Activated naive CD8-positive, alpha-beta T cell treated with anti-CD3 and anti-CD28 coated beads, Interleukin-2, amount 10 ng/mL, durations not matched to agents 7 days and 5 days (primary cell): ENCODE results near the gene BEND3. TPM values are rescaled to one million over a fixed set of nuclear protein-coding genes. Genes with fewer than 3 reads are reported as not detected.
"Not testable (repeated sequence)": the region's sequence is repeated elsewhere in the genome, so short reads cannot be mapped to it uniquely, and the experiment has no call there.

Experiments used
- ATAC-seq: fragments of 150-1000 bp; cut with Tn5 transposase; one replicate; pipeline ENCODE4 v1.10.0; 2021; ENCODE audit warnings: low read depth, moderate library complexity
- POLR2A ChIA-PET: fragments of 350-600 bp; sonication (Branson Sonifier 250); formaldehyde crosslinking; loops from one replicate; lab custom pipeline; 2021; ENCODE audit warnings: antibody characterized with exemption; lab: Charles Lee
- DNase-seq: peaks from one replicate; pipeline ENCODE4 v3.0.0; 2021
- H3K27ac Mint-ChIP-seq: one replicate; pipeline ENCODE4 v1.8.0; 2022; ENCODE audit warnings: mild to moderate bottlenecking, mixed read lengths
- H3K27me3 Mint-ChIP-seq: one replicate; pipeline ENCODE4 v1.8.0; 2022; ENCODE audit warnings: mild to moderate bottlenecking, moderate library complexity, mixed read lengths
- H3K36me3 Mint-ChIP-seq: one replicate; pipeline ENCODE4 v1.8.0; 2021; ENCODE audit warnings: mild to moderate bottlenecking, mixed read lengths
- H3K4me1 Mint-ChIP-seq: one replicate; pipeline ENCODE4 v1.8.0; 2021; ENCODE audit warnings: mixed read lengths
- H3K4me3 Mint-ChIP-seq: one replicate; pipeline ENCODE4 v1.8.0; 2022; ENCODE audit warnings: mild to moderate bottlenecking, moderate library complexity, mixed read lengths
- H3K9me3 Mint-ChIP-seq: one replicate; pipeline ENCODE4 v1.8.0; 2021; ENCODE audit warnings: mixed read lengths
- total RNA-seq, 2 experiments: library from RNA; stranded (reverse); gene quantifications; one replicate each; pipeline ENCODE4 v1.2.3, GENCODE V29; 2021

BEND3 gene
- 1 to 10 TPM; 2.2 to 2.4 TPM for total RNA-seq

DNA sequence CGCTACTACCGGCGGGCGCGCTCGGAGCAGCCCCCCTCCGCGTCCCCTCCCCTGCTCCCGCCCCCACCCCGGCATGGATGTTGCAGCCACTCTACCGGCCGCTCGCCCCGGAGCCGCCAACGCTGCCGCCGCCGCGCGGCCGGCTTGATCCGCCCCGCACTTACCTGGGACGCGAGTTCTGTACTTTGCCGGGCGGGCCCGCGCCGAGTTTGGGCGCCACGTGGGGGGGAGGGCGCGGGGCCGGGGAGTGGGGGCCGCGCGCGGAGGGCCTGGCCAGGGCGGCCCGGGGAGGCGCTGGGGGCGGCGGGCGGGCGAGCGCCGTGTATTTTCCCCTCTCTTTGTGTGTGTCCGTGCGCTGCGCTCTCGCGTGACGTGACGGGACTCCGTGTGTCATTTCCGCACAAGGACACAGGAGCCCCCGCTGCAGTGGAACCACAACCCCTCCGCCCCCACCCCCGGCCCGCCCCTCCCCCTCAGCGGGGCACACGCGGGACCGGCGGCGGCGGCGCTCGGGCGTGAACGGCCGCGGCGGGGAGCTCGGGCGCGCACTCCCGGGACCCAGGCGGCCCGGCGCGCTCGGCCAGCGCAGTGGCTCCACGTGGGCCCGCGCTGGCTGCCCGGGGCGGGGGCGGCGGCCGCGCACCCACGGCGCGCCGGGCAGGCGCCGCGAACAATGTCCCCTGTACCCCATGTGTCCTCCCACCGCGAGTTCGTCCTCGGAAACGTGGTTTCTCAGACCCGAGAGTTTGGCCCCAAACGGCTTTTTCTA lies at the start of gene BEND3:
Gene BEND3 (minus strand): TSS at position 590 of the 769 bp plus-strand sequence. CDS start 16,230 bp downstream, outside the sequence.
- Mint-ChIP-seq H3K4me1 (peaks cover 14% of the 10 kb centered on the region), H3K27me3 (peaks cover 23% of the 10 kb centered on the region), H3K27ac (peak within 1 kb of the TSS; percentile 54), H3K36me3 (peaks cover 1% of the 10 kb centered on the region), H3K4me3 (peak within 1 kb of the TSS; percentile 80), H3K9me3 (no peaks in the 10 kb centered on the region)
- POLR2A ChIA-PET, result interaction anchor here (1.1 to 1.5 kb wide), 3 partner anchors 10 to 543 kb away, joined by 3 to 8 read pairs (median 6); partner anchors contain the start of gene MTRES1
- peak; percentile 19 for ATAC-seq
- no peak for DNase-seq

DNA sequence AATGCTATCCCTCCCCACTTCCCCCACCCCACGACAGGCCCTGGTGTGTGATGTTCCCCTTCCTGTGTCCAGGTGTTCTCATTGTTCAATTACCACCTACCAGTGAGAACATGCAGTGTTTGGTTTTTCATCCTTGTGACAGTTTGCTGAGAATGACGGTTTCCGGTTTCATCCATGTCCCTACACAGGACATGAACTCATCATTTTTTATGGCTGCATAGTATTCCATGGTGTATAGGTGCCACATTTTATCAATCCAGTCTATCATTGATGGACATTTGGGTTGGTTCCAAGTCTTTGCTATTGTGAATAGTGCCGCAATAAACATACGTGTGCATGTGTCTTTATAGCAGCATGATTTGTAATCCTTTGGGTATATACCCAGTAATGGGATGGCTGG lies 49.0 kb upstream of the BEND3 start:
- H3K4me3 Mint-ChIP-seq, H3K36me3 Mint-ChIP-seq, H3K27me3 Mint-ChIP-seq, DNase-seq, POLR2A ChIA-PET, H3K4me1 Mint-ChIP-seq, H3K9me3 Mint-ChIP-seq, H3K27ac Mint-ChIP-seq, ATAC-seq: not testable (repeated sequence)

DNA sequence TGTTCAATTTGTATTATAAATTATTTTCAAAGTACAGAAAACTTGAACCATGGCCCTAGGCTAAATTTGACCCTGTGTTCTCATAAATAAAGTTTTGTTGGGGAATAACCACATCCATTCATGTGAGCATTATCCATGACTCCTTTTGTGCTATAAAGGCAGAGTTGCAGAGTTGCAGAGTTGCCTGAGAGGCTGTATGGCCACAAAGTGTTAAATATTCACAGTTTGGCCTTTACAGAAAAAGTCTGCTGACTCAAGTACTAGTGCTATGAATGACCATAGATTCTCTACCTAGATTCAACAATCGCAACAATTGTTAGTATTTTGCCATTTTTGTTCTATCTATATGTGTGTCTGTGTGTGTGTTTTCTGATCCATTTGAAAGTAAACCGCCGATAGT lies 46.2 kb upstream of the BEND3 start:
- Mint-ChIP-seq H3K36me3 (no peaks in the 10 kb centered on the region), H3K4me3 (no peak overlapping the region), H3K9me3 (no peaks in the 10 kb centered on the region), H3K27ac (no peak overlapping the region), H3K4me1 (no peaks in the 10 kb centered on the region), H3K27me3 (no peaks in the 10 kb centered on the region)
- POLR2A ChIA-PET, result no interaction called here
- DNase-seq, result no peak
- ATAC-seq, result no peak

DNA sequence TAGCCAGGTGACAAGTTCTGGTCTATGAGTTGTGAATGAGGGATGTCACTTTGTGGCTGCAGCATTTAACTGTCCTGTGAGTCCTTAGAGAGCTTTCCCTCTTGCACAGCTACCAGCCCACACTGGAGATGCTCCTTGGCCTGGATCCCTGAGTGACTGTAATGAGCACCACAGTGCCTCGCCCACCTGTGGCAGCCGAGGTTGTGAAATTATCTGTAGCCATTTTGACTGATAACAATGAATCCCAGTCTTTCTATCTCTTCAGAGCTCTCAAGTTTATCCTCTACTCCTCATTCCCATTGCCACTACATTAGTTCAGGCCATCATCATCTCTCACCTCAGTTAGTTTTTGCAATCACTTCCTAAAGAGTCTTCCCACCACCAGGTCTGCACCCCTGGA lies 41.3 kb upstream of the BEND3 start:
- Mint-ChIP-seq H3K36me3 (no peaks in the 10 kb centered on the region), H3K27me3 (no peaks in the 10 kb centered on the region), H3K4me3 (no peak overlapping the region), H3K4me1 (no peaks in the 10 kb centered on the region), H3K9me3 (no peaks in the 10 kb centered on the region), H3K27ac (no peak overlapping the region)
- ATAC-seq (no peak), DNase-seq (no peak)
- POLR2A ChIA-PET, result no interaction called here

DNA sequence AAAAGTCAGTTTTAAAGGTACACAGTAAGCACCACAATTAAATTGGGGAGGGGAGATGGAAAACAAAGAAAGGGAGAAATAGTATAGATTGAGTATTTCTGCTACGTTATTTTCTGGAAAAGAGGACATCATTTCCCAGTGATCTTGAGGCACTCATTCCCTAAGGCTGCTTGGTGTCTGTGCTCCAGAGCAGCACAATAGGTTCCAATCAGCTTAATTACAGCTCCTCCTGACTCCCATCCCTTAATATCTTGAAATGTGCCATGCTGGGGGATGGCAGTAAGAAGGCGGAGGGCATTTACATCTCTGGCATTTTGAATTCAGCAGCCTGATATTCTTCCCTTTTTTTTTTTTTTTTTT lies 39.5 kb upstream of the BEND3 start:
- POLR2A ChIA-PET, result no interaction called here
- ATAC-seq, result no peak
- Mint-ChIP-seq H3K36me3 (no peaks in the 10 kb centered on the region), H3K27ac (no peak overlapping the region), H3K27me3 (no peaks in the 10 kb centered on the region), H3K4me1 (no peaks in the 10 kb centered on the region), H3K4me3 (no peak overlapping the region), H3K9me3 (no peaks in the 10 kb centered on the region)
- no peak for DNase-seq

DNA sequence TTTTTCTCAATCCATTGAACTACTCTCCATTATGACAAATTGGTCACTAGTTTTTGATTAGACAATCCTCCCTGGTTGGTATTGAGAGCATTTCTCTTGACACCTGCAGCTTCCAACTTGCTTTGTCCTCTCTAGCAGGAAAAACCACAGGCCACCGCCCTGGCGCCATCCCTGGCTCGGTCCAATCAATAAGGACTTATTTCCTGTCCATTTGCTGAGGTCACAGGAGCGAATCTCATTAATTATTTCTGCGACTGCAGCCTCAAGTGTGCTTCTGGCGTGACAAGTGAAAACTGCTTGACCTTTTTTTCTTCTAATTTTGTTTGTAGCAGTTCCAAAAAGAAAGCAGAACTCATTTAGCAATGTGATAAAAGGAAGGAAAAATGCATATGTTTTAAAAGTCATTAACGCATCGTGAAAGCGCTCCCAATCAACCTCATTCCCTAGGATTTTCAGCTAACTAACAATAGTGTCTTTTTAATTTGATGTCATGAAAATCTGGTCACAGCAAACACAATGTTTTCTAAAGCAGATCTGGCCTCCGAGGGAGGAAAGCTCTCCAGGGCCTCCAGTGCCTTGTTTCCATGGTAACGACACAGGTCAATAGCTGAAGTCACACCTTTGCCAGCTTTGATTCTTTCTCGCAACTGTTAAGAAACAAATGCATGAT lies 39.0 kb upstream of the BEND3 start:
- H3K27ac Mint-ChIP-seq, result no peak overlapping the region
- no peaks in the 10 kb centered on the region for H3K4me1 Mint-ChIP-seq
- H3K4me3 Mint-ChIP-seq, result no peak overlapping the region
- POLR2A ChIA-PET, result no interaction called here
- no peaks in the 10 kb centered on the region for H3K36me3 Mint-ChIP-seq
- H3K27me3 Mint-ChIP-seq, result no peaks in the 10 kb centered on the region
- DNase-seq (no peak), ATAC-seq (no peak)
- no peaks in the 10 kb centered on the region for H3K9me3 Mint-ChIP-seq

DNA sequence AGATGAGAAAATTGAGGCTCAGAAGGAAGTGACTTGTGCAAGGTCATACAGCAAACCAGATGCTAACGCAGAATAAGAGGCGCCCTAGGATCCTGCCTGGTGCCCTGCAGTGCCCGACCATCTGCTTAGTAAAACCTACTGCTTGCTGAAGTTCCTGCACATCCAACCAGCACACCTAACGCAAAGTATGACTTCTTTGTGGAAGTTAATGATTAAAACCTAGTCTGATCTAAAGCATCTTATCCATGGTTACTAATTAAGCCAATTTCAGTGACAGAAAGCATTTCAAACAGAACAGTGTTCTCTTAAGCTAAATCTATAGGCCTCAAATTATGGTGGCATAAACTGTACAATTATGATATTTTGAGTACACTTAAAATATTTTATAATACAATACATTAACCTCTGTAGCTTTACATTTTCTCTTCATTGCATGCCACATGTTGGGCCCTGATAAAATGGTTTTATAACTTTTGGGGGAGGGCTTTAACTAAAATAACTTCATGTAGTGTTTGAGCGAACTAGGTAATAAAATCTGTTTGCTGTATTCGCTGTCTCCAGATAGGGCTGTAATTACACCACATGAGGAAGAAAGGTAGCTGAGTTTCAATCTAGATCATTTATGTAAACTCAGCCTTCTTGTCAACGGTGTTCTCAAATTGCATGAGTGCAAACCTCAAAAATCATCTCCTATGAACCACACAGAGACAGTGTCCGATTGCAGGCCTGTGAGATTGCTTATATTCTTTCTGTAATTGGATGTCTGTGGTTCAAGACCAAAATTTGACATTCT lies 37.5 kb upstream of the BEND3 start:
- no peak overlapping the region for H3K27ac Mint-ChIP-seq
- POLR2A ChIA-PET, result no interaction called here
- no peak for ATAC-seq
- DNase-seq, result no peak
- no peak overlapping the region for H3K4me3 Mint-ChIP-seq
- H3K27me3 Mint-ChIP-seq, result no peaks in the 10 kb centered on the region
- H3K4me1 Mint-ChIP-seq, result no peaks in the 10 kb centered on the region
- H3K36me3 Mint-ChIP-seq, result no peaks in the 10 kb centered on the region
- H3K9me3 Mint-ChIP-seq, result no peaks in the 10 kb centered on the region

DNA sequence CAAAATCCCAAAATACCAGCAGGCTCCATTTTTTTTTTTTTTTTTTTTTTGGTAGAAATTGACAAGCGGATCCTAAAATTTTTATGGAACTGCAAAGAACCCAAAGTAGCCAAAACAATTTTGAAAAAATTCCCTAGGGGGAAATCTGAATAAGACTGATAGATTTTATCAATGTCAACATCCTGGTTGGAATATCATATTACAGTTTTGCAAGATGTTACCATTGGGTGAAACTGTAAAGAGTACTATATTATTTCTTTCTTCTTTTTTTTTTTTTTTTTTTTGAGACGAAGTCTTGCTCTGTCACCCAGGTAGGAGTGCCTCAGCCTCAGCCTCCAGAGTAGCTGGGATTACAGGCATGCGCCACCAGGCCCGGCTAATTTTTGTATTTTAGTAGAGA lies 29.4 kb upstream of the BEND3 start:
- Mint-ChIP-seq H3K4me3 (no peak overlapping the region), H3K36me3 (no peaks in the 10 kb centered on the region), H3K27ac (no peak overlapping the region), H3K4me1 (no peaks in the 10 kb centered on the region), H3K27me3 (peaks cover 2% of the 10 kb centered on the region), H3K9me3 (no peaks in the 10 kb centered on the region)
- DNase-seq, result no peak
- POLR2A ChIA-PET, result no interaction called here
- no peak for ATAC-seq

DNA sequence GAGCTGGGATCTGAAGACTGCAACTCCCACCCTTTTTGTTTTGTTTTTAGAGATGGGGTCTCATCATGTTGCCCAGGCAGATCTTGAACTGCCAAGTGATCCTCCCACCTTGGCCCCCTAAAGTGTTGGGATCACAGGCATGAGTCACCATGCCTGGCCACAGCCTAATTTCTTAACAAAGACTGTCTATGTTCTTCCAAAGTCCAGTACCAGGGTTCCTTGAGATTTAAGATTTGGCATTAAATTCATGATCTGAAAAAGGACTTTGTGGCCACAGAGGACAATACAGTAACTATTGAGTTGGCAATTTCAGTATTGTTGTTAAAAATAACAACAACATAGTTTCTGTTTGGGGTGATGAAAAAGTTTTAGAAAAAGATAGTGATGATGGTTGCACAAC lies 28.7 kb upstream of the BEND3 start:
- no peak for DNase-seq

DNA sequence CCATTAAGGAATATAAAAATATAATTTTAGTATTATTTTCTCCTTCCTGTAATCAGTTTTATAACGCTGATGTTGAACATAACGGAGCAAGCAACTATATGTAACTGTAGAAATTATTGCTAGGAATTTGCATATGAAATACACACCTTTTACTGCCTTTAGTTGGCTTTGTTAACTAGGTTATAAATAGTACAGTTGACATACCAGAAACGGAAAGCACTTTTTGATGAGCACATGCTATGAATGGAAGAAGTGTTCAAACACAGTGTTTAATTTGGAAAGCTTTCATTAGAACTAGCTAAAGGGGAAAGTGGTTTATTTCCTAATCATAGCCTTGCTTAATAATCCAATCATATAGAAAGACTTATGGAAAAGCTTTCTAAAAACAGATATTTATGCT lies 25.3 kb upstream of the BEND3 start:
- Mint-ChIP-seq H3K9me3 (no peaks in the 10 kb centered on the region), H3K36me3 (no peaks in the 10 kb centered on the region), H3K4me1 (no peaks in the 10 kb centered on the region), H3K27me3 (peaks cover 4% of the 10 kb centered on the region), H3K4me3 (no peak overlapping the region), H3K27ac (no peak overlapping the region)
- DNase-seq (no peak), ATAC-seq (no peak)
- POLR2A ChIA-PET, result no interaction called here

More for the DNA sequence above, 28.7 kb upstream of the BEND3 start:
- no peaks in the 10 kb centered on the region for H3K4me1 Mint-ChIP-seq
- no peak for ATAC-seq
- no peak overlapping the region for H3K27ac Mint-ChIP-seq
- H3K9me3 Mint-ChIP-seq, result no peaks in the 10 kb centered on the region
- peaks cover 2% of the 10 kb centered on the region for H3K27me3 Mint-ChIP-seq
- no peaks in the 10 kb centered on the region for H3K36me3 Mint-ChIP-seq
- no peak overlapping the region for H3K4me3 Mint-ChIP-seq
- POLR2A ChIA-PET, result no interaction called here

DNA sequence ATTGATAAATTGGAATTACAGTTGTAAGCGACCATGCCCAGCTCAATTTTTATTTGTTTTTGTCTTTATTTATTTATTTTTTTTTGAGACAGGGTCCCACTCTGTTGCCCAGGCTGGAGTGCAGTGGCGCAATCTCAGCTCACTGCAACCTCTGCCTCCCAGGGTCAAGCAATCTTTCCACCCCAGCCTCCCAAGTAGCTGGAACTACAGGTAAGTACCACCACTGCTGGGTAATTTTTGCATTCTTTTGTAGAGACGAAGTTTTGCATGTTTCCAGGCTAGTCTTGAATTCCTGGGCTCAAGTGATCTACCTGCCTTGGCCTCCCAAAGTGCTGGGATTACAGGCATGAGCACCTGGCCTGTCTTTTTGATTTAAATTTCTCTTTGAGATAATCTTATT lies 21.0 kb upstream of the BEND3 start:
- ATAC-seq, H3K4me3 Mint-ChIP-seq, H3K36me3 Mint-ChIP-seq, H3K27me3 Mint-ChIP-seq, POLR2A ChIA-PET, H3K27ac Mint-ChIP-seq, DNase-seq, H3K4me1 Mint-ChIP-seq, H3K9me3 Mint-ChIP-seq: not testable (repeated sequence)

DNA sequence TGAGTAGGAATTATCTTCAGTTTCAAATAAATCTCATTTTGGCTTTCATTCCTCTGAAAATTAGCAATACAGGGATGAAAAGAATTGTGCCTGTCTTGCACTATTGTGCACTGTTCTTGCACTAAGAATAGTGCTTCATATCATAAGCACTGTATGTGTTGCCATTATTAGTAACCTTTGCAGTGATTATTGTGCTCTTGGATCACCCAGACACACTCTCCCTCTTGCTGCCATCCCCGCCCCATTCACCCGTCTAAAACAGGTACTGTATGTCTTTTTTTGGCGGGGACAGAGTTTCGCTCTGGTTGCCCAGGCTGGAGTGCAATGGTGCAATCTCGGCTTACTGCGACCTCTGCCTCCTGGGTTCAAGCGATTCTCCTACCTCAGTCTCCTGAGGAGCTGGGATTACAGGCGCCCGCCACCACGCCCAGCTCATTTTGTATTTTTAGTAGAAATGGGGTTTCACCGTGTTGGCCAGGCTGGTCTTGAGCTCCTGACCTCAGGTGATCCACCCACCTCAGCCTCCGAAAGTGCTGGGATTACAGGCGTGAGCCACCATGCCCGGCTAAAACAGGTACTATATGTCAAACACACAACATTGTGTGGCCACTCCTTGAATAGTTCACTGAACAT lies 19.8 kb upstream of the BEND3 start:
- H3K4me1 Mint-ChIP-seq, POLR2A ChIA-PET: not testable (repeated sequence)

DNA sequence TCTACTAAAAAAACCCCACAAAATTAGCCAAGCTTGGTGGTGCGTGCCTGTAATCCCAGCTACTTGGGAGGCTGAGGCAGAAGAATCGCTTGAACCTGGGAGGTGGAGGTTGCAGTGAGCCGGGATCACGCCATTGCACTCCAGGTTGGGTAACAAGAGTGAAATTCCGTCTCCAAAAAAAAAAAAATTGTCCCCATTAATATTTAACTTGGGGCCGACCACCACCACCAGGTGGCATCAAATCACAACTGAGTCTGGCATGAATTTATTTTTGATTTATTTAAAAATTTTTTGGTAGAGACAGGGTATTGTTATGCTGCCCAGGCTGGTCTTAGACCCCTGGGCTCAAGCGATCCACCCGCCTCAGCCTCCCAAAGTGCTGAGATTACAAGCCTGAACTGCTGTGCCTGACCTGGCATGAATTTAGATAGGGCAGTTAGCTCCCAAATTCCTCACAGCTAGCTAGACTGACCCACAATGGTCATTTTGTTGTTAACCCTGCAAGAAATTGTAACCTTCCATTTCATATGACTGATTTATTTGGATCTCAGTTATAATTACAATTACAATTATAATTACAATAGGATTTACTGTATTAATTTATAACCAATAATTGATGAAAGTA lies 17.1 kb upstream of the BEND3 start:
- H3K27ac Mint-ChIP-seq, result no peak overlapping the region
- no peak for ATAC-seq
- peaks cover 2% of the 10 kb centered on the region for H3K27me3 Mint-ChIP-seq
- POLR2A ChIA-PET, result no interaction called here
- no peak for DNase-seq
- no peaks in the 10 kb centered on the region for H3K9me3 Mint-ChIP-seq
- H3K36me3 Mint-ChIP-seq, result no peaks in the 10 kb centered on the region
- no peak overlapping the region for H3K4me3 Mint-ChIP-seq
- H3K4me1 Mint-ChIP-seq, result no peaks in the 10 kb centered on the region

More for the DNA sequence above, 19.8 kb upstream of the BEND3 start:
- H3K36me3 Mint-ChIP-seq, H3K9me3 Mint-ChIP-seq, DNase-seq, H3K27ac Mint-ChIP-seq, ATAC-seq, H3K27me3 Mint-ChIP-seq, H3K4me3 Mint-ChIP-seq: not testable (repeated sequence)
